CD4-positive, alpha-beta T cell (primary cell): ENCODE measurements around the gene FKBP5. TPM values are rescaled to one million over a fixed set of nuclear protein-coding genes. Genes with fewer than 3 reads are reported as not detected.

Source experiments
- ATAC-seq: fragments of 200-7000 bp; cut with Tn5 transposase; one replicate; pipeline ENCODE4 v1.10.0; 2022; ENCODE audit warnings: mild to moderate bottlenecking; ENCODE audit not compliant: poor library complexity
- CTCF ChIA-PET: fragments of 350-600 bp; sonication (Branson Sonifier 250); formaldehyde crosslinking; loops from one replicate; lab custom pipeline; 2021; ENCODE audit warnings: antibody characterized with exemption, inconsistent platforms; lab: Charles Lee
- POLR2A ChIA-PET: fragments of 350-600 bp; sonication (Branson Sonifier 250); formaldehyde crosslinking; loops from one replicate; lab custom pipeline; 2021; ENCODE audit warnings: antibody characterized with exemption, inconsistent platforms; lab: Charles Lee
- DNase-seq, 14 experiments: peaks; one replicate each; pipeline ENCODE4 v3.0.0-alpha.2; 2013 to 2020; ENCODE audit warnings: mixed read lengths in 2 of 14
- H3K27ac ChIP-seq, 2 donors: one replicate each; pipeline versions ENCODE4 v1.5.1 to v1.7.0; 2013; ENCODE audit warnings: low read length in 2 of 2, low read depth in 1 of 2, mild to moderate bottlenecking in 1 of 2
- H3K27me3 ChIP-seq, 2 experiments: 1 replicate in 1 of 2; 2 replicates in 1 of 2; pipeline versions ENCODE4 v1.6.1 to v1.7.0; 2013; ENCODE audit warnings: low read length in 2 of 2, control low read depth in 1 of 2, mild to moderate bottlenecking in 1 of 2, moderate library complexity in 1 of 2; ENCODE audit not compliant: insufficient read depth in 2 of 2, control insufficient read depth in 1 of 2
- H3K36me3 ChIP-seq: one replicate; pipeline ENCODE4 v1.6.1; 2013; ENCODE audit warnings: low read length, control low read depth; ENCODE audit not compliant: insufficient read depth
- H3K4me1 ChIP-seq: one replicate; pipeline ENCODE4 v1.6.1; 2013; ENCODE audit warnings: low read length, control low read depth; ENCODE audit not compliant: insufficient read depth
- H3K4me3 ChIP-seq: one replicate; pipeline ENCODE4 v1.5.1; 2013; ENCODE audit warnings: mild to moderate bottlenecking, low read length, moderate library complexity
- H3K9me3 ChIP-seq, 2 experiments: 1 replicate in 1 of 2; 2 replicates in 1 of 2; pipeline versions ENCODE4 v1.6.1 to v1.7.0; 2013; ENCODE audit warnings: low read length in 2 of 2, mild to moderate bottlenecking in 2 of 2, control low read depth in 1 of 2, moderate library complexity in 1 of 2; ENCODE audit not compliant: control insufficient read depth in 1 of 2, insufficient read depth in 1 of 2
- H3K27ac Mint-ChIP-seq: one replicate; pipeline ENCODE4 v1.8.0; 2020; ENCODE audit warnings: mixed read lengths
- H3K27me3 Mint-ChIP-seq: one replicate; pipeline ENCODE4 v1.8.0; 2021; ENCODE audit warnings: mixed read lengths
- H3K36me3 Mint-ChIP-seq: one replicate; pipeline ENCODE4 v1.8.0; 2021; ENCODE audit warnings: low read depth, mixed read lengths
- H3K4me1 Mint-ChIP-seq: one replicate; pipeline ENCODE4 v1.8.0; 2021; ENCODE audit warnings: low read depth, mixed read lengths
- H3K4me3 Mint-ChIP-seq: one replicate; pipeline ENCODE4 v1.8.0; 2020; ENCODE audit warnings: mild to moderate bottlenecking, mixed read lengths
- H3K9me3 Mint-ChIP-seq: one replicate; pipeline ENCODE4 v1.8.0; 2020; ENCODE audit warnings: mixed read lengths
- intact Hi-C, 2 experiments: fragments of 100-400 bp; cut with DNase I in 1 of 2; cut with micrococcal nuclease in 1 of 2; formaldehyde crosslinking; loops; one replicate each; pipeline versions ENCODE4 v1.15.1 to v1.9.0; 2023 to 2025; cut with DNase I, micrococcal nuclease
- total RNA-seq, 174 experiments: library from RNA in 2 of 174; stranded (reverse) in 2 of 174; gene quantifications; one replicate each; pipeline ENCODE4 v1.2.3 and lab custom pipeline; 2021 to 2026
- TF ChIP-seq, protein P1 (sequence below): fragments of 200-600 bp; IDR thresholded peaks from one replicate; pipeline ENCODE4 v1.8.0; 2022; ENCODE audit warnings: antibody characterized with exemption, mild to moderate bottlenecking

The FKBP5 gene
- total RNA-seq, 2 experiments from 2014 or later: 72.6 to 75.9 TPM

DNA sequence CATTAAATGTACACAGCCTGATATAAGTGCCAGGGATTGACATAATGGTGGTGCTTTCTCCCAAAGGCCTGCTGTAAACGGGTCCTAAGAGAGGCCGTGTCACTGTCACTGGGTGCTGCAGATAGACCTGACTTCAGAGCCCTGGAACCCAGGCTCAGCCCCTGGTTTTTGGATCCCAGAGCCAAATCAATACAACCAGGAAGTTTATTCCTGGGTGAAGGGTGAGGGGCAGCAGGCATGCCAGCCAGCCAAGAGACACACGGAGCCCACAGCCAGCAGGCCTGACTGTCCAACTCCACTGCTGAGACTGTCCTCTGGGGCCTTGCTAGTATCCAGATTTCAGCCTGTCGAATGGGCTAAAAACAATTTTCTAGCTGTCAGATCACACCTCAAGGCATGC, 35.3 kb upstream of the FKBP5 start:
- ATAC-seq (no peak), DNase-seq (no peak)
- Histone ChIP-seq H3K27ac (no peak overlapping the region), H3K36me3 (no peaks in the 10 kb centered on the region), H3K27me3 (no peaks in the 10 kb centered on the region), H3K9me3 (no peaks in the 10 kb centered on the region), H3K4me3 (no peak overlapping the region), H3K4me1 (peaks cover 79% of the 10 kb centered on the region)
- ChIA-PET POLR2A (interaction anchor here (1.2 to 1.5 kb wide), 2 partner anchors 12 to 37 kb away, joined by 4 read pairs; no protein-coding TSS in a partner anchor), CTCF (interaction anchor here (0.5 to 5.8 kb wide), 3 partner anchors 13 to 246 kb away, joined by 3 to 24 read pairs (median 4); partner anchors contain the start of gene ARMC12)
- Mint-ChIP-seq H3K36me3 (no peaks in the 10 kb centered on the region), H3K4me1 (peaks cover 85% of the 10 kb centered on the region), H3K27me3 (no peaks in the 10 kb centered on the region), H3K27ac (peak overlapping the region; percentile 87), H3K4me3 (no peak overlapping the region), H3K9me3 (no peaks in the 10 kb centered on the region)
- TF ChIP-seq, protein P1, sequence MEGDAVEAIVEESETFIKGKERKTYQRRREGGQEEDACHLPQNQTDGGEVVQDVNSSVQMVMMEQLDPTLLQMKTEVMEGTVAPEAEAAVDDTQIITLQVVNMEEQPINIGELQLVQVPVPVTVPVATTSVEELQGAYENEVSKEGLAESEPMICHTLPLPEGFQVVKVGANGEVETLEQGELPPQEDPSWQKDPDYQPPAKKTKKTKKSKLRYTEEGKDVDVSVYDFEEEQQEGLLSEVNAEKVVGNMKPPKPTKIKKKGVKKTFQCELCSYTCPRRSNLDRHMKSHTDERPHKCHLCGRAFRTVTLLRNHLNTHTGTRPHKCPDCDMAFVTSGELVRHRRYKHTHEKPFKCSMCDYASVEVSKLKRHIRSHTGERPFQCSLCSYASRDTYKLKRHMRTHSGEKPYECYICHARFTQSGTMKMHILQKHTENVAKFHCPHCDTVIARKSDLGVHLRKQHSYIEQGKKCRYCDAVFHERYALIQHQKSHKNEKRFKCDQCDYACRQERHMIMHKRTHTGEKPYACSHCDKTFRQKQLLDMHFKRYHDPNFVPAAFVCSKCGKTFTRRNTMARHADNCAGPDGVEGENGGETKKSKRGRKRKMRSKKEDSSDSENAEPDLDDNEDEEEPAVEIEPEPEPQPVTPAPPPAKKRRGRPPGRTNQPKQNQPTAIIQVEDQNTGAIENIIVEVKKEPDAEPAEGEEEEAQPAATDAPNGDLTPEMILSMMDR: no peak
- intact Hi-C loops: no loop called here

DNA sequence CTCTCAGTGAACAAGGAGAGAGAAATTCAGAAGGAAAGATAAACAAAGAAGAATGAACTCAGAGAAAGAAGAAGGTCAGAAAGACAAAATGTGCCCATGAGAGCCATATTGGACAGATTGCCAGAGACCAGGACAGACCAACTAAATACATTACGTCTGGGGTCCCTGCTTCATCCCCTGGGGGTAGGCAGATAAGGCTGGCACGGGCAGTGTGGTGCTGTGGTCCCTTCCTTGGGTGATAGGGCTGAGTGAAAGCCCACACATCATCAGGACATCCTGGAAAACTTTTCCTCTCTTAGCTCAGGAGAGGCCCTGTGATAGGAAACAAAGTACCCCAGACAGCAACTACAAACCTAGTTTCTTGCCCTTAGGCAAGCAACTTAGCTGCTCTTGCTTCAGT, 34.9 kb upstream of the FKBP5 start:
- POLR2A ChIA-PET: interaction anchor here (1.5 kb wide), 1 partner anchor 13 kb away, joined by 4 read pairs; no protein-coding TSS in a partner anchor
- Histone ChIP-seq H3K27me3 (no peaks in the 10 kb centered on the region), H3K36me3 (no peaks in the 10 kb centered on the region), H3K4me1 (peaks cover 79% of the 10 kb centered on the region), H3K9me3 (no peaks in the 10 kb centered on the region), H3K27ac (no peak overlapping the region), H3K4me3 (no peak overlapping the region)
- H3K9me3 Mint-ChIP-seq: no peaks in the 10 kb centered on the region
- H3K36me3 Mint-ChIP-seq: no peaks in the 10 kb centered on the region
- CTCF ChIA-PET: interaction anchor here (0.6 to 5.8 kb wide), 2 partner anchors 13 to 246 kb away, joined by 3 to 24 read pairs; partner anchors contain the start of gene ARMC12
- DNase-seq (no peak), ATAC-seq (no peak)
- TF ChIP-seq, protein P1: no peak
- H3K27ac Mint-ChIP-seq: peak overlapping the region; percentile 87
- H3K4me3 Mint-ChIP-seq: peak overlapping the region; percentile 46
- H3K27me3 Mint-ChIP-seq: no peaks in the 10 kb centered on the region
- peaks cover 85% of the 10 kb centered on the region for H3K4me1 Mint-ChIP-seq
- intact Hi-C loops: no loop called here

DNA sequence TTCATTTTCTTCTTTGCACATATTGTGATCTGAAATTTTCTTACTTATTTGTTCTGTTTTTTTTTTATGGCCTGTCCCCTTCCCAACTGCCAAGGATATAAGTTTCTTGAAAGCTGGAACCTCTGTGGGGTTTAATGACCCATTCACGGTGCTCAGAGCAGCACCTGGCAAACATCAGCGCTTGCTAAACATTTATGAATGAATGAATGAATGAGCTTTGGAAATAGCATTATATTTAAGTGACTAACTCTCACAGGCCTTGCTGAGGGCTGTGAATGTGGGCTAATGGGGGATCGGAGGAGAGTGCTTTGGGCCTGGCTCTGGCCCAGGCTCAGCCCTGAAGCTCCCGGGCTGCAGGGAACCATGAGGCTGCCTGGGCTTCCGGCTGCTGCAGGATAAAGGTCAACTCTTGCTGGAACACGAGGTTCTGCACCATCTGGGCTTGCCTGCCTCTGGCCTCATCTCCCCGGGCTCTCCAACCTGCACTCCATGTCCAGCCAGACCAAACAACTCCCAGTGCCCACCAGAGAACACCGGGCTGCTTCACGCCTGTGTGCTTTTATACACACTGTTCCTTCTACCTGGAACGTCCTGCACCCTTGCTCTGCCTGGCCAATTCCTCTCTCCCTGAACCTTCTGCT, 33.5 kb upstream of the FKBP5 start:
- H3K4me3 Mint-ChIP-seq: no peak overlapping the region
- Histone ChIP-seq H3K4me3 (no peak overlapping the region), H3K4me1 (peaks cover 80% of the 10 kb centered on the region), H3K36me3 (no peaks in the 10 kb centered on the region), H3K9me3 (no peaks in the 10 kb centered on the region), H3K27ac (no peak overlapping the region), H3K27me3 (no peaks in the 10 kb centered on the region)
- DNase-seq (no peak), ATAC-seq (no peak)
- H3K36me3 Mint-ChIP-seq: no peaks in the 10 kb centered on the region
- peaks cover 88% of the 10 kb centered on the region for H3K4me1 Mint-ChIP-seq
- no peaks in the 10 kb centered on the region for H3K9me3 Mint-ChIP-seq
- CTCF ChIA-PET: interaction anchor here (0.7 to 2.2 kb wide), 2 partner anchors 15 to 46 kb away, joined by 3 to 7 read pairs; partner anchors contain the start of gene ARMC12
- no peak overlapping the region for H3K27ac Mint-ChIP-seq
- intact Hi-C loops: no loop called here
- TF ChIP-seq, protein P1: no peak
- H3K27me3 Mint-ChIP-seq: no peaks in the 10 kb centered on the region
- POLR2A ChIA-PET: interaction anchor here (0.8 to 1.5 kb wide), 3 partner anchors 9 to 120 kb away, joined by 3 to 4 read pairs (median 3); no protein-coding TSS in a partner anchor
